HepG2 (cell line): ENCODE measurements around the gene CENPO. TPM values are rescaled to one million over a fixed set of nuclear protein-coding genes. Genes with fewer than 3 reads are reported as not detected.

ENCODE experiments used
- ATAC-seq: fragments of 200-7000 bp; cut with Tn5 transposase; 3 replicates; pipeline ENCODE4 v1.9.1; 2020; ENCODE audit warnings: mild to moderate bottlenecking, moderate library complexity
- BruUV-seq: library from RNA; stranded (reverse); fragments of 400-500 nt; replicated peaks from 2 replicates; lab custom pipeline; 2021; lab: Mats Ljungman, UMichigan
- CTCF ChIA-PET: fragments of 300-600 bp; formaldehyde crosslinking; extraction: SDS; loops from one replicate; lab custom pipeline; 2021; ENCODE audit warnings: low total read pairs, inconsistent platforms, low intra/inter-chr PET ratio; lab: Yijun Ruan, JAX
- POLR2A ChIA-PET: fragments of 350-600 bp; sonication (Branson Sonifier 250); formaldehyde crosslinking; loops from one replicate; lab custom pipeline; 2020; ENCODE audit warnings: antibody characterized with exemption, inconsistent platforms; lab: Yijun Ruan, JAX
- DNase-seq: peaks from one replicate; pipeline ENCODE4 v3.0.0-alpha.2; 2015; ENCODE audit warnings: low spot score
- FAIRE-seq: peaks from 3 replicates; lab custom pipeline; 2011; peaks lifted over from hg19 to GRCh38; lab: Jason Lieb, UNC
- H2AFZ ChIP-seq: one replicate; pipeline ENCODE4 v1.6.1; 2011; ENCODE audit warnings: low read length, inconsistent platforms
- H3K27ac ChIP-seq: fragments of 300-600 bp; 3 replicates; pipeline ENCODE4 v1.8.0; 2011; ENCODE audit warnings: mixed run types, mild to moderate bottlenecking, mixed read lengths, low read length, inconsistent platforms; ENCODE audit not compliant: insufficient read depth; ENCODE audit errors: extremely low read length
- H3K27me3 ChIP-seq, 2 experiments: fragments of 200-600 bp in 1 of 2; 2 replicates in 1 of 2; 3 replicates in 1 of 2; pipeline versions ENCODE4 v1.6.0 to v1.8.0; 2011; ENCODE audit warnings: low read length in 2 of 2, mild to moderate bottlenecking in 2 of 2, moderate library complexity in 2 of 2, inconsistent platforms in 1 of 2; ENCODE audit not compliant: insufficient read depth in 2 of 2, control insufficient read depth in 1 of 2
- H3K36me3 ChIP-seq, 2 experiments: fragments of 200-600 bp in 1 of 2; replicated peaks in 1 of 2; 2 replicates in 1 of 2; 3 replicates in 1 of 2; pipeline versions ENCODE4 v1.5.1 to v1.8.0; 2011; ENCODE audit warnings: low read length in 2 of 2, inconsistent platforms in 1 of 2; ENCODE audit not compliant: insufficient read depth in 2 of 2, control insufficient read depth in 1 of 2
- H3K4me1 ChIP-seq: 2 replicates; pipeline ENCODE4 v1.5.1; 2012; ENCODE audit warnings: low read length, inconsistent platforms; ENCODE audit not compliant: insufficient read depth
- H3K4me2 ChIP-seq: 2 replicates; pipeline ENCODE4 v1.6.0; 2011; ENCODE audit warnings: low read depth, low read length, inconsistent platforms
- H3K4me3 ChIP-seq, 3 experiments: fragments of 200-600 bp in 1 of 3; sonication (generic), shearing (Covaris generic) in 1 of 3; replicated peaks in 1 of 3; 2 replicates each; pipeline ENCODE4 v1.5.1; 2011 to 2016; ENCODE audit warnings: low read length in 3 of 3, inconsistent platforms in 2 of 3, low read depth in 2 of 3, mild to moderate bottlenecking in 2 of 3, control low read depth in 1 of 3, mixed read lengths in 1 of 3; ENCODE audit not compliant: insufficient read depth in 1 of 3
- H3K79me2 ChIP-seq: one replicate; pipeline ENCODE4 v1.6.1; 2011; ENCODE audit warnings: low read length, inconsistent platforms; ENCODE audit not compliant: insufficient read depth
- H3K9ac ChIP-seq: 2 replicates; pipeline ENCODE4 v1.6.0; 2011; ENCODE audit warnings: mild to moderate bottlenecking, low read depth, low read length, inconsistent platforms; ENCODE audit not compliant: insufficient read depth
- H3K9me3 ChIP-seq: 2 replicates; pipeline ENCODE4 v1.5.1; 2012; ENCODE audit warnings: mild to moderate bottlenecking, low read length
- H4K20me1 ChIP-seq: 2 replicates; pipeline ENCODE4 v1.6.0; 2011; ENCODE audit warnings: inconsistent platforms, mild to moderate bottlenecking, low read length, moderate library complexity; ENCODE audit not compliant: insufficient read depth
- SIN3B ChIP-seq: fragments of 150-350 bp; IDR thresholded peaks from 2 replicates; pipeline ENCODE4 v1.6.1; 2014; ENCODE audit warnings: low read length
- WGBS: methylation state at CpG from one replicate; pipeline ENCODE4 v1.1.6; 2017; ENCODE audit warnings: low lambda C conversion rate; 5-methylcytosine and 5-hydroxymethylcytosine counted together
- in situ Hi-C: cut with HindIII; loops from 2 replicates; pipeline ENCODE4 v1.10.0; 2017; ENCODE audit warnings: low pct_unique_long_range_greater_than_20kb; ENCODE audit not compliant: extremely low pct_ligation_motif_present
- intact Hi-C: fragments of 100-400 bp; cut with micrococcal nuclease; formaldehyde crosslinking; loops from one replicate; pipeline ENCODE4 v1.10.0; 2022; ENCODE audit not compliant: unreplicated experiment
- polyA plus RNA-seq, 8 experiments: library from polyadenylated mRNA; depleted of rRNA in 3 of 8; stranded (reverse) in 7 of 8; unstranded in 1 of 8; fragments of >200 nt; fragmentation: Illumina TruSeq in 4 of 8; extraction: Trizol in 4 of 8; gene quantifications; 2 replicates each; pipeline versions ENCODE4 v1.2.1 to v1.2.3, GENCODE V29; 2011 to 2016; ENCODE audit warnings: low read depth in 4 of 8, missing spikeins in 1 of 8, mixed read lengths in 1 of 8; ENCODE audit not compliant: insufficient read depth in 1 of 8
- total RNA-seq, 5 experiments: library from RNA; depleted of rRNA; stranded (reverse); fragments of >200 nt; fragmentation: Illumina TruSeq; extraction: Trizol; gene quantifications; 2 replicates each; pipeline ENCODE4 v1.2.3, GENCODE V29; 2016; ENCODE audit warnings: low read depth in 1 of 5
- TF ChIP-seq, protein P1 (sequence below): IDR thresholded peaks from 2 replicates; pipeline ENCODE4 v1.6.1; 2016; ENCODE audit warnings: low read depth
- TF ChIP-seq, protein P2 (sequence below): sonication (generic); formaldehyde crosslinking; IDR thresholded peaks from 2 replicates; pipeline ENCODE4 v1.4.0; 2020; ENCODE audit warnings: missing genetic modification reagents, borderline replicate concordance

CENPO gene
- total and polyA plus RNA-seq, 2 of the 13 experiments (the other 11 are each of a cell fraction or from before 2014, with no cell fraction given) = 19.7 to 35.5 TPM

DNA sequence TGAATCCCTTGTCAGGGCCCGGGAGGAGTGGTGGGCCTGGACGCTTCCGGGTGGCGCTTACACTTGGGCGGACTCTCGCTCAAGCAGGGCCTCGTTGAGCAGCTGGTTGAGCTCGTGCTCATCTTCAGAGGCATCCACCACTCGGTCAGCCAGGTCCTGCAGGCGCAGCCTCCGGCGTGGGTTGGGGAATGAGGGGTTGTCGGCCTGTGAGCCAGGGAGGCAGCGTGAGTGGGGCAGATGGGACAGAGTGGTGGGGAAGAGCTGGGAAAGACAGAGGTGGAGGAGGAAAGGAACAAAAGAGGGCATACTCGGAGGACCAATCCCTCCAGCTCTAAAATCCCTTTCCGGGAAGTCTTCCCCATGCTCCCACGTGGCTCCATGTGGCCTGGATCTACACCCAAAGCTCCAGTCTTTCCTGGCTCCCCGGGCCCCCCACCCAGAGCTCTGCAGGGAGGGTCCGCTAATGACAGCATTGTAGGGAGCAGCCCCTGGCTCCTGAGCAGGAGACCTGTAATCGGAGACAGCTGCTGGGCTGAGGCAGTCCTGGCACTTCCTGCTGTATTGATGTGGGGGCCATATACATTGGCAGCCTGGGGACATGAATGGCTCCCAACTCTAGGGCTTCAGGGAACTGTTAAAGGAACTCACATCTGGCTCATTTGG lies 41.6 kb downstream of the CENPO start:
- in situ Hi-C loops (no loop called here), intact Hi-C loops (no loop called here)
- H3K9ac ChIP-seq = no peak overlapping the region

More for the DNA sequence above, 41.6 kb downstream of the CENPO start:
- H3K9me3 ChIP-seq = no peaks in the 10 kb centered on the region
- no peak for TF ChIP-seq SIN3B
- TF ChIP-seq, protein P1, sequence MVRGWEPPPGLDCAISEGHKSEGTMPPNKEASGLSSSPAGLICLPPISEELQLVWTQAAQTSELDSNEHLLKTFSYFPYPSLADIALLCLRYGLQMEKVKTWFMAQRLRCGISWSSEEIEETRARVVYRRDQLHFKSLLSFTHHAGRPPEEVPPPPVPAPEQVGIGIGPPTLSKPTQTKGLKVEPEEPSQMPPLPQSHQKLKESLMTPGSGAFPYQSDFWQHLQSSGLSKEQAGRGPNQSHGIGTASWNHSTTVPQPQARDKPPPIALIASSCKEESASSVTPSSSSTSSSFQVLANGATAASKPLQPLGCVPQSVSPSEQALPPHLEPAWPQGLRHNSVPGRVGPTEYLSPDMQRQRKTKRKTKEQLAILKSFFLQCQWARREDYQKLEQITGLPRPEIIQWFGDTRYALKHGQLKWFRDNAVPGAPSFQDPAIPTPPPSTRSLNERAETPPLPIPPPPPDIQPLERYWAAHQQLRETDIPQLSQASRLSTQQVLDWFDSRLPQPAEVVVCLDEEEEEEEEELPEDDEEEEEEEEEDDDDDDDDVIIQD = no peak
- TF ChIP-seq, protein P2, sequence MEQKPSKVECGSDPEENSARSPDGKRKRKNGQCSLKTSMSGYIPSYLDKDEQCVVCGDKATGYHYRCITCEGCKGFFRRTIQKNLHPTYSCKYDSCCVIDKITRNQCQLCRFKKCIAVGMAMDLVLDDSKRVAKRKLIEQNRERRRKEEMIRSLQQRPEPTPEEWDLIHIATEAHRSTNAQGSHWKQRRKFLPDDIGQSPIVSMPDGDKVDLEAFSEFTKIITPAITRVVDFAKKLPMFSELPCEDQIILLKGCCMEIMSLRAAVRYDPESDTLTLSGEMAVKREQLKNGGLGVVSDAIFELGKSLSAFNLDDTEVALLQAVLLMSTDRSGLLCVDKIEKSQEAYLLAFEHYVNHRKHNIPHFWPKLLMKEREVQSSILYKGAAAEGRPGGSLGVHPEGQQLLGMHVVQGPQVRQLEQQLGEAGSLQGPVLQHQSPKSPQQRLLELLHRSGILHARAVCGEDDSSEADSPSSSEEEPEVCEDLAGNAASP (CRISPR knock-in tag) = no peak
- TF ChIP-seq, all 625 proteins: peak for 0
- Histone ChIP-seq H3K27ac (no peak overlapping the region), H3K36me3 (no peaks in the 10 kb centered on the region), H3K27me3 (peaks cover 26 to 72% of the 10 kb centered on the region in 2 experiments; a peak in 4 of 5 replicates), H3K4me2 (no peak overlapping the region), H3K4me1 (peaks cover 14% of the 10 kb centered on the region; the same call in 1 of the 2 replicates), H3K79me2 (no peaks in the 10 kb centered on the region), H4K20me1 (no peaks in the 10 kb centered on the region), H3K4me3 (no peak overlapping the region), H2AFZ (no peak overlapping the region)
- WGBS = 57% methylated on average over 20 of the region's 20 CpGs
- ChIA-PET CTCF (no interaction called here), POLR2A (no interaction called here)
- DNase-seq (no peak), FAIRE-seq (no peak), ATAC-seq (no peak)
- BruUV-seq = no TSS peak
